Measurements from ENCODE around the gene HEATR1. TPM values are rescaled to one million over a fixed set of nuclear protein-coding genes. Genes with fewer than 3 reads are reported as not detected.

The HEATR1 gene
- total RNA-seq, 4 donors from 2014 or later = 11.5 to 58.8 (median 27.1) TPM

DNA sequence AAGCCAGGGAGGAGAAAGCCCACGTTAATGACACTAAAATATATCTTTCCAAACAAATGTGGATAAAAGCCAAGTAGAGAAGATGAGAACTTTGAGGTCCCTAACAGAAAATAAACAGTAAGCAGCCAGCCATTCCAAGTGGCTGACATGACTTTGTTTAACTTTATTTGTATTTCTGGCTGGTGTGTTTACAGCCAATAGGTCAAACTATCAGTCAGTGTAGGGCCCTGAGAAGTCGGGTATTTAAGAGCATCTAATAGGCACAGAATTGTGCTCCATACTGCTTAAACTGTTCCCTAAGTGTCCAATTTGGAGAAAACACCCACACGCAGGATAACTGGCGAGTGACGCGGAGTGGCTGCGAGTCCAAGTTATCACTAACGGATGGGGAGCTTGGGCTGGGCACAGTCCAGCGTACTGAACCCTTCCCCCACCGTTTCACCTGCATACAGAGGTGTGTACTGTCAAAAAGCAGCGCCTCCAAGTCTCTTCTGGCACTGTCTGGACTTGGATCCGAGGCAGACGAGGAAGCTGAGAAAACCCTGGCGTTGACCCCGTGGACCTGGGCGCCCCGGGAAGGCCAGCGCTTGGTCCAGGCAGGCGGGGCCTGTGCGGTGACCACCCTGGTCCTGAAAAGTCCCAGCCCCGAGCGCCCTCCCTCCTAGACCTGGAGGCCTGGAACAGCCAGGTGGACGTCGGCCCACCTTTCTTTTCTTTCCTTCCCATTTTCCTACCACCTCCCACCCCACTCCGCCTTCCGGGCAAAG lies 81.2 kb downstream of the HEATR1 start:
- H3K4me3 ChIP-seq = peak overlapping the region; percentile 84
- DNase-seq = peak; percentile 33
- H3K4me1 ChIP-seq = peaks cover 0 to 6% of the 10 kb centered on the region in 2 donors
- no peaks in the 10 kb centered on the region for H3K36me3 ChIP-seq
- TF ChIP-seq, protein P1, sequence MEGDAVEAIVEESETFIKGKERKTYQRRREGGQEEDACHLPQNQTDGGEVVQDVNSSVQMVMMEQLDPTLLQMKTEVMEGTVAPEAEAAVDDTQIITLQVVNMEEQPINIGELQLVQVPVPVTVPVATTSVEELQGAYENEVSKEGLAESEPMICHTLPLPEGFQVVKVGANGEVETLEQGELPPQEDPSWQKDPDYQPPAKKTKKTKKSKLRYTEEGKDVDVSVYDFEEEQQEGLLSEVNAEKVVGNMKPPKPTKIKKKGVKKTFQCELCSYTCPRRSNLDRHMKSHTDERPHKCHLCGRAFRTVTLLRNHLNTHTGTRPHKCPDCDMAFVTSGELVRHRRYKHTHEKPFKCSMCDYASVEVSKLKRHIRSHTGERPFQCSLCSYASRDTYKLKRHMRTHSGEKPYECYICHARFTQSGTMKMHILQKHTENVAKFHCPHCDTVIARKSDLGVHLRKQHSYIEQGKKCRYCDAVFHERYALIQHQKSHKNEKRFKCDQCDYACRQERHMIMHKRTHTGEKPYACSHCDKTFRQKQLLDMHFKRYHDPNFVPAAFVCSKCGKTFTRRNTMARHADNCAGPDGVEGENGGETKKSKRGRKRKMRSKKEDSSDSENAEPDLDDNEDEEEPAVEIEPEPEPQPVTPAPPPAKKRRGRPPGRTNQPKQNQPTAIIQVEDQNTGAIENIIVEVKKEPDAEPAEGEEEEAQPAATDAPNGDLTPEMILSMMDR (IDR thresholded peaks at IDR 0.05) = no peak
- TF ChIP-seq POLR2A (IDR thresholded peaks at IDR 0.05) = no peak
- H3K9me3 ChIP-seq = no peaks in the 10 kb centered on the region
- intact Hi-C loops (cut with DNase I; ENCODE audit: low total_unique reads) = no loop called here
- H3K27ac ChIP-seq = peak overlapping the region; percentile 87 to 91
- no peaks in the 10 kb centered on the region for H3K27me3 ChIP-seq

DNA sequence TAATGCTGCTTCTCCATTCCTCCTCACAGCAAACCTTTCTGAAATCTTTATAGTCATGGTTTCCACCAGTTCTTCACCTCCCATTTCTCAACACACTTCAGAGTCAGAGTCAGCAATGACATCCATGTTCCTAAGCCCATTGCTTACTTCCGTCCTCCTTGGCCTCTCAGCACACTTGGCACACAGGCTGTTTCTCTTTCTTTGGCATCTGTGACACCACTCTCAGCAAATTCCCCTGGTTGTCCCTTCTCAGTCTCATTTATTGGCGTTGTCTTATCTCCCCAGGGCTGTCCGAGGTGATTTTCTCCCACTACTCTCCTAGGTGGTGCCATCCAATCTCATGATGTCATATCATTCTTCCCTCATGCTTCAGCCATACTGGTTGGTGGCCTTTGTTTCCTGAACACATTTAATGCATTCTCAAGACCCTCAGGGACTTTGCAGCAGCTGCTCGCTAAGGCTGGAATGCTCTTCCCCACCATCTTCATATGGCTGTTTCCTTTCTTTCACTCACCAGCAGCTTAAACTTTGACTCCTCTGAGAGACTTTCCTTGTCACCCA lies 83.8 kb downstream of the HEATR1 start:
- H3K27ac ChIP-seq = no peak overlapping the region
- intact Hi-C loops (cut with DNase I; ENCODE audit: low total_unique reads) = no loop called here
- DNase-seq = no peak
- no peaks in the 10 kb centered on the region for H3K27me3 ChIP-seq
- no peak for TF ChIP-seq POLR2A (IDR thresholded peaks at IDR 0.05)
- TF ChIP-seq, protein P1 (IDR thresholded peaks at IDR 0.05) = no peak
- no peaks in the 10 kb centered on the region for H3K9me3 ChIP-seq
- H3K4me1 ChIP-seq = peaks cover 0 to 6% of the 10 kb centered on the region in 2 donors
- no peaks in the 10 kb centered on the region for H3K36me3 ChIP-seq
- no peak overlapping the region for H3K4me3 ChIP-seq

DNA sequence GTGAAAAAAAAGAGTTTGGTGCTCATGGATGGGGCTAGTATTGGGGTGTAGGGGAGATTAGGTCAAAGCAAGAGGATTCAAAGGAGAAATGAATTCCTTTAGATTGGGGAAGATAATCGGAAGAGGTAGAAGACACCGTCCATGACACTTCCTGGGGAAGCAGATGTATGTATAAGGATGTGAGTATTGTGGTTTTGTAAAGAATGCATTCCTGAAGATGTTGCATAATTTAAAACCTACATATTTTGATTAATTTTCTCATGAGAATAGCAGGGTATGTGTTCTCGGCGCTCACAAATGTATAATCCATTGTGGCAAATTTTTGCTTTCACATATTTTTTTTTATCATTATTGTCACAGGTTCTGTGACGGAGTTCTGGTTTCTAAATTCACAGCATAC lies 86.0 kb downstream of the HEATR1 start:
- TF ChIP-seq, protein P1 (IDR thresholded peaks at IDR 0.05) = no peak
- no peak for TF ChIP-seq POLR2A (IDR thresholded peaks at IDR 0.05)
- Histone ChIP-seq H3K27ac (no peak overlapping the region), H3K4me1 (no peaks in the 10 kb centered on the region), H3K9me3 (no peaks in the 10 kb centered on the region), H3K36me3 (no peaks in the 10 kb centered on the region), H3K4me3 (no peak overlapping the region), H3K27me3 (no peaks in the 10 kb centered on the region)
- intact Hi-C loops (cut with DNase I; ENCODE audit: low total_unique reads) = no loop called here
- DNase-seq = no peak

DNA sequence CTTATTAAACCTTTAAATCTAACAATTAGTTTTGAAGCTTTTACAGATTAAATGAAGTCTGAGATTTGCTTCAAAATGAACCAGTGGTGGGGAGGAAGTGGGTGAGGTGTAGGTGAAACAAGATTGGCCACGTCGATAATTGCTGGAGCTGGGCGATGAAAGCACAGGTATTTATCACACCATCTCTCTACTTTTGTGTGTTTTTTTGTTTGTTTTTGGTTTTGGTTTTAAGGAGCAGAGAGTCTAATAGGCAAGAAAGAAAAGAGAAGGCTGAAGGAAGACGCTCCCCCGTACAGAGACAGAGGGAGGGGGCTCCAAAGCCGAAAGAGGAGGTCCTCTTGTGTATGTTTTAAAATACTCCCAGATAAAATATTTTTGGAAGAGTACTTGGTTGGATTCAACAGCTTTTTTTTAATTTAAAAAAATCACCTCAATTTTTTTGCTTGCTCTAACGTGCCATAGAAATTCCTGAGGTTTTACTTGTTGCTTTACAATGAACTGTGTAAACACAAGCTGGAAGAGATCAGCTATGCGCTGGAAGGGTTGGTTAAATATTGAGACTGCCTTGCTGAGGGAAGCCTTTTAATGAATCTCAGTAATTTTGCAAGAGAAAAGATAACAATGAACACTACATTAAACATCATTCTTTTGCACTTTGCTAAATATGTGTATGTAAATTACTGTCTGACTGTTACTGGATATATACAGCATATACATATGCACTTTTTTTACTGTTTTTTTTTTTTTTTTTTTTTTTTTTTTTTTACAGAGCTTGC lies 87.2 kb downstream of the HEATR1 start:
- H3K27ac ChIP-seq = peak overlapping the region in 1 of 2 donors; percentile 3
- no peak overlapping the region for H3K4me3 ChIP-seq
- intact Hi-C loops (cut with DNase I; ENCODE audit: low total_unique reads) = no loop called here
- no peaks in the 10 kb centered on the region for H3K27me3 ChIP-seq
- H3K36me3 ChIP-seq = no peaks in the 10 kb centered on the region
- no peak for DNase-seq
- no peaks in the 10 kb centered on the region for H3K9me3 ChIP-seq
- H3K4me1 ChIP-seq = no peaks in the 10 kb centered on the region
- TF ChIP-seq, protein P1 (IDR thresholded peaks at IDR 0.05) = no peak
- TF ChIP-seq POLR2A (IDR thresholded peaks at IDR 0.05) = no peak

Data from uterus (tissue), 4 donors.